Endothelial cell of umbilical vein (primary cell): Measurements from ENCODE around the gene RGL4. TPM values are rescaled to one million over a fixed set of nuclear protein-coding genes. Genes with fewer than 3 reads are reported as not detected.

ENCODE experiments used
- BruUV-seq: library from RNA; stranded (reverse); fragments of 400-500 nt; replicated peaks from 2 replicates; lab custom pipeline; 2021; lab: Mats Ljungman, UMichigan
- CTCF ChIA-PET: fragments of 300-600, 350-600 bp; sonication (Branson Sonifier 250); formaldehyde crosslinking; loops from one replicate; lab custom pipeline; 2021; ENCODE audit warnings: antibody characterized with exemption, inconsistent platforms; lab: Charles Lee
- POLR2A ChIA-PET: fragments of 300-600, 350-600 bp; sonication (Branson Sonifier 250); formaldehyde crosslinking; loops from one replicate; lab custom pipeline; 2021; ENCODE audit warnings: antibody characterized with exemption, inconsistent platforms; lab: Charles Lee
- DNase-seq: peaks from one replicate; pipeline ENCODE4 v3.0.0-alpha.2; 2011; ENCODE audit warnings: low read depth, low spot score
- FAIRE-seq: peaks from 2 replicates; lab custom pipeline; 2011; peaks lifted over from hg19 to GRCh38; lab: Jason Lieb, UNC
- H2AFZ ChIP-seq: 2 replicates; pipeline ENCODE4 v1.6.0; 2012; ENCODE audit warnings: low read depth, low read length, control low read depth, inconsistent platforms
- H3K27ac ChIP-seq: 2 replicates; pipeline ENCODE4 v1.5.1; 2011; ENCODE audit warnings: low read depth, mild to moderate bottlenecking, control low read depth, low read length, moderate library complexity; ENCODE audit not compliant: insufficient read depth
- H3K27me3 ChIP-seq, 2 experiments: 2 replicates each; pipeline versions ENCODE4 v1.6.0 to v1.6.1; 2011; ENCODE audit warnings: low read length in 2 of 2, mixed read lengths in 1 of 2; ENCODE audit not compliant: control insufficient read depth in 2 of 2, insufficient read depth in 2 of 2
- H3K36me3 ChIP-seq, 2 experiments: 2 replicates in 1 of 2; 3 replicates in 1 of 2; pipeline ENCODE4 v1.5.1; 2011; ENCODE audit warnings: low read length in 2 of 2, mild to moderate bottlenecking in 1 of 2, moderate library complexity in 1 of 2; ENCODE audit not compliant: control insufficient read depth in 2 of 2, insufficient read depth in 2 of 2; ENCODE audit errors: extremely low read depth in 1 of 2
- H3K4me1 ChIP-seq: 3 replicates; pipeline ENCODE4 v1.5.1; 2011; ENCODE audit warnings: mild to moderate bottlenecking, low read length; ENCODE audit not compliant: control insufficient read depth, insufficient read depth; ENCODE audit errors: extremely low read depth
- H3K4me2 ChIP-seq: 2 replicates; pipeline ENCODE4 v1.6.1; 2011; ENCODE audit warnings: low read length, control low read depth, mixed read lengths; ENCODE audit not compliant: insufficient read depth
- H3K4me3 ChIP-seq, 3 experiments: fragments of 200-600 bp in 1 of 3; sonication (generic), shearing (Covaris generic) in 1 of 3; replicated peaks in 1 of 3; 2 replicates each; pipeline ENCODE4 v1.5.1; 2011 to 2016; ENCODE audit warnings: control low read depth in 3 of 3, low read length in 3 of 3, mild to moderate bottlenecking in 2 of 3, inconsistent platforms in 1 of 3, low read depth in 1 of 3, moderate library complexity in 1 of 3; ENCODE audit not compliant: insufficient read depth in 1 of 3
- H3K79me2 ChIP-seq: 2 replicates; pipeline ENCODE4 v1.6.0; 2012; ENCODE audit warnings: low read length, inconsistent platforms; ENCODE audit not compliant: control insufficient read depth, insufficient read depth
- H3K9ac ChIP-seq: replicated peaks from 2 replicates; pipeline ENCODE3; 2011; ENCODE audit warnings: low read length, control low read depth; ENCODE audit not compliant: insufficient read depth; ENCODE audit errors: extremely low read depth
- H3K9me1 ChIP-seq: replicated peaks from 3 replicates; pipeline ENCODE4 v1.6.0; 2011; ENCODE audit warnings: mild to moderate bottlenecking, low read length; ENCODE audit not compliant: control insufficient read depth, insufficient read depth; ENCODE audit errors: extremely low read depth
- H3K9me3 ChIP-seq: replicated peaks from 2 replicates; pipeline ENCODE4 v1.5.1; 2012; ENCODE audit warnings: low read length, inconsistent platforms; ENCODE audit not compliant: control insufficient read depth, insufficient read depth
- H4K20me1 ChIP-seq: replicated peaks from 2 replicates; pipeline ENCODE3; 2011; ENCODE audit warnings: mild to moderate bottlenecking, low read length; ENCODE audit not compliant: control insufficient read depth, insufficient read depth; ENCODE audit errors: extremely low read depth
- EZH2 ChIP-seq: IDR thresholded peaks from 2 replicates; pipeline ENCODE4 v1.6.1; 2012; ENCODE audit warnings: borderline replicate concordance, low read depth, mild to moderate bottlenecking, moderate library complexity, low read length, inconsistent platforms; ENCODE audit not compliant: severe bottlenecking
- FOS ChIP-seq: IDR thresholded peaks from 2 replicates; pipeline ENCODE4 v1.6.1; 2011; ENCODE audit warnings: mild to moderate bottlenecking, low read length, moderate library complexity, borderline replicate concordance; ENCODE audit not compliant: insufficient read depth
- GATA2 ChIP-seq: IDR thresholded peaks from 2 replicates; pipeline ENCODE4 v1.7.0; 2011; ENCODE audit warnings: low read depth, mild to moderate bottlenecking, moderate library complexity, mixed read lengths, low read length; ENCODE audit not compliant: insufficient read length, insufficient read depth
- JUN ChIP-seq: IDR thresholded peaks from 2 replicates; pipeline ENCODE4 v1.6.1; 2011; ENCODE audit warnings: borderline replicate concordance, low read depth; ENCODE audit not compliant: insufficient read length, insufficient read depth
- MYC ChIP-seq: IDR thresholded peaks from one replicate; pipeline ENCODE4 v1.6.1; 2011; ENCODE audit warnings: mild to moderate bottlenecking, low read depth, low read length
- POLR2A ChIP-seq: IDR thresholded peaks from 2 replicates; pipeline ENCODE4 v1.6.1; 2012; ENCODE audit warnings: low read depth, mild to moderate bottlenecking, control low read depth, low read length
- POLR2AphosphoS5 ChIP-seq: IDR thresholded peaks from 2 replicates; pipeline ENCODE4 v1.6.1; 2012; ENCODE audit warnings: low read depth, mild to moderate bottlenecking, control low read depth, low read length, moderate library complexity; ENCODE audit not compliant: insufficient read depth
- dilution Hi-C: fragments of 300-500 bp; cut with MboI; formaldehyde crosslinking; loops from one replicate; pipeline ENCODE4 v1.15.0; 2019; ENCODE audit warnings: low sequenced_read_pairs; ENCODE audit not compliant: extremely low pct_ligation_motif_present
- intact Hi-C: fragments of 100-400 bp; cut with micrococcal nuclease; formaldehyde crosslinking; loops from one replicate; pipeline ENCODE4 v1.10.0; 2022
- polyA plus RNA-seq, 4 experiments: library from polyadenylated mRNA; depleted of rRNA in 3 of 4; stranded (reverse) in 3 of 4; unstranded in 1 of 4; fragments of >200 nt; gene quantifications; 2 replicates each; pipeline versions ENCODE4 v1.2.1 to v1.2.3, GENCODE V29; 2011 to 2012; ENCODE audit warnings: missing spikeins in 1 of 4
- total RNA-seq: library from RNA; stranded (reverse); gene quantifications from 2 replicates; pipeline ENCODE4 v1.2.3, GENCODE V29; 2021
- TF ChIP-seq, protein P1 (sequence below), 2 donors: IDR thresholded peaks; 1 replicate in 1 of 2; 2 replicates in 1 of 2; pipeline ENCODE4 v1.5.1; 2011; ENCODE audit warnings: low read length in 2 of 2, mild to moderate bottlenecking in 2 of 2, moderate library complexity in 2 of 2, control low read depth in 1 of 2, inconsistent platforms in 1 of 2, low read depth in 1 of 2; ENCODE audit not compliant: insufficient read depth in 1 of 2; ENCODE audit errors: extremely low read depth in 1 of 2
- TF ChIP-seq, protein P2 (sequence below): IDR thresholded peaks from 2 replicates; pipeline ENCODE4 v1.6.1; 2011; ENCODE audit not compliant: insufficient read depth, insufficient read length

The RGL4 gene
- total and polyA plus RNA-seq, 2 donors (not counting 3 experiments of a cell fraction or from before 2014, with no cell fraction given): not detected

DNA sequence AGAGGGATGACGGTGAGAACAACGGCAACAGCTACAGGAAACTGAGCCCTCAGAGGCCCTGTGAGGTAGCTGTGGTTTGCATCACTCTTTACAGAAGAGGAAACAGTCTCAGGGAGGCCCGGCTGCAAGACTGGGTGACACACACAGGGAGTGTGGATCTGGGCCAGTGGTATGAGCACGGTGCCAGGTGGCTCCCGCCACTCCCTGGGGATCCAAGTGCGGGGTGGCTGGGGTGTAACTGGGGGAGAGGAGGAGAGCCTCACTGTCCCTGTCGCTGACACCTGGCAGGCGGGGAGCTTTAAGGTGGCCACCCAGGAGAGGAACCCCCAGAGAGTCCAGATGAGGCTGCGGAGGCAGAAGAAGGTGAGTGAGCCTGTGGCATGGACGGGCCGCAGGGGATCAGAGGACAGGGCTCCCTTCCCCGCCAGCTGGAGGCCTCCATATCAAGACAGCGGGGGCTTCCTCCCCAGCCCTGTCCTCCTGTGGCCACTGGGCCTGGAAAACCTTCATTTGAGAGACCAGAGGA lies 5.6 kb downstream of the RGL4 start:
- Histone ChIP-seq H3K4me3 (no peak overlapping the region), H3K9ac (no peak overlapping the region), H3K4me1 (no peaks in the 10 kb centered on the region), H3K4me2 (no peak overlapping the region), H3K9me1 (no peaks in the 10 kb centered on the region), H3K79me2 (peaks cover 2% of the 10 kb centered on the region), H3K27me3 (no peaks in the 10 kb centered on the region), H3K27ac (no peak overlapping the region), H3K36me3 (peaks cover 7 to 17% of the 10 kb centered on the region in 2 experiments), H3K9me3 (no peaks in the 10 kb centered on the region), H4K20me1 (no peaks in the 10 kb centered on the region), H2AFZ (no peak overlapping the region)
- no TSS peak for BruUV-seq
- FAIRE-seq: no peak
- POLR2A ChIA-PET: no interaction called here
- intact Hi-C loops: no loop called here
- dilution Hi-C loops: no loop called here
- TF ChIP-seq POLR2A (no peak), MYC (no peak), GATA2 (no peak), POLR2AphosphoS5 (no peak), JUN (no peak), EZH2 (no peak), FOS (no peak)
- TF ChIP-seq, protein P1, sequence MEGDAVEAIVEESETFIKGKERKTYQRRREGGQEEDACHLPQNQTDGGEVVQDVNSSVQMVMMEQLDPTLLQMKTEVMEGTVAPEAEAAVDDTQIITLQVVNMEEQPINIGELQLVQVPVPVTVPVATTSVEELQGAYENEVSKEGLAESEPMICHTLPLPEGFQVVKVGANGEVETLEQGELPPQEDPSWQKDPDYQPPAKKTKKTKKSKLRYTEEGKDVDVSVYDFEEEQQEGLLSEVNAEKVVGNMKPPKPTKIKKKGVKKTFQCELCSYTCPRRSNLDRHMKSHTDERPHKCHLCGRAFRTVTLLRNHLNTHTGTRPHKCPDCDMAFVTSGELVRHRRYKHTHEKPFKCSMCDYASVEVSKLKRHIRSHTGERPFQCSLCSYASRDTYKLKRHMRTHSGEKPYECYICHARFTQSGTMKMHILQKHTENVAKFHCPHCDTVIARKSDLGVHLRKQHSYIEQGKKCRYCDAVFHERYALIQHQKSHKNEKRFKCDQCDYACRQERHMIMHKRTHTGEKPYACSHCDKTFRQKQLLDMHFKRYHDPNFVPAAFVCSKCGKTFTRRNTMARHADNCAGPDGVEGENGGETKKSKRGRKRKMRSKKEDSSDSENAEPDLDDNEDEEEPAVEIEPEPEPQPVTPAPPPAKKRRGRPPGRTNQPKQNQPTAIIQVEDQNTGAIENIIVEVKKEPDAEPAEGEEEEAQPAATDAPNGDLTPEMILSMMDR (IDR thresholded peaks at IDR 0.05; ENCODE audit: extremely low read depth in 1 of 2, insufficient read depth in 1 of 2, low read depth in 1 of 2, low read length in 2 of 2): no peak
- TF ChIP-seq, protein P2, sequence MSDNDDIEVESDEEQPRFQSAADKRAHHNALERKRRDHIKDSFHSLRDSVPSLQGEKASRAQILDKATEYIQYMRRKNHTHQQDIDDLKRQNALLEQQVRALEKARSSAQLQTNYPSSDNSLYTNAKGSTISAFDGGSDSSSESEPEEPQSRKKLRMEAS: no peak
- no peak for DNase-seq
- CTCF ChIA-PET: no interaction called here
